Left kidney (tissue), 2 donors: ENCODE measurements around the gene DET1. TPM values are rescaled to one million over a fixed set of nuclear protein-coding genes. Genes with fewer than 3 reads are reported as not detected.
"Not testable (repeated sequence)": the region's sequence is repeated elsewhere in the genome, so short reads cannot be mapped to it uniquely, and the experiment has no call there.

Source experiments
- DNase-seq: peaks from one replicate; pipeline ENCODE4 v3.0.0-alpha.2; 2013
- polyA plus RNA-seq: library from polyadenylated mRNA; unstranded; fragments of 120-200 nt; gene quantifications from one replicate; pipeline ENCODE4 v1.2.1, GENCODE V29; 2013; ENCODE audit not compliant: insufficient read length

DET1 gene
- polyA plus RNA-seq, 1 donor = 11.9 TPM

DNA sequence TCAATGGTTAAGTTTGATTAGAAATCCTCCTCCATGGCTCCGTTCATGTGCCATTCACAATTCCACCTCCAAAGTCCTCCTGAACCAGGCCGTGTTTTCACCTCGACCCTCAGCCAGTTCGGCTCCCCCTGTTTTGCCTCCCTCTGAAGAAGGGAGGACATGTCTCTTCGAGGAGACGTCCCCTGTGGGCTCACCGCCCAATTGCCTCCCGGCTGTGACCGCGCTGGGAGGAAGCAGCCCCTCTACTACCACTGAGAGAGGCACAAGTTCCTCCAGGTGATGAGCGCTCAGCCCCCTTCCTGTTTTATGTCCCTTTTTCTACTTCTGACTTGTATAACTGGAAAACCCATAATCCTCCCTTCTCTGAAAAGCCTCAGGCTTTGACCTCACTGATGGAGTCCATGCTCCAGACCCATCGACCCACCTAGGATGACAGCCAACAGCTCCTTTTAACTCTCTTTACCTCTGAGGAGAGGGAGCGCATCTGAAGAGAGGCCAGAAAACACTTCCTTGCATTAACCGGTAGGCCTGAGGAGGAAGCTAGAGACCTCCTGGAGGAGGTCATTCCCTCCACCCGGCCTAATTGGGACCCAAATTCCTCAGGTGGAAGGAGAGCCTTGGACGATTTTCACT, 4.7 kb downstream of the DET1 start:
- no peak for DNase-seq

GRCh38 chr15:88541111-88541510, 5.4 kb downstream of the DET1 start:
- not testable (repeated sequence) for DNase-seq

DNA sequence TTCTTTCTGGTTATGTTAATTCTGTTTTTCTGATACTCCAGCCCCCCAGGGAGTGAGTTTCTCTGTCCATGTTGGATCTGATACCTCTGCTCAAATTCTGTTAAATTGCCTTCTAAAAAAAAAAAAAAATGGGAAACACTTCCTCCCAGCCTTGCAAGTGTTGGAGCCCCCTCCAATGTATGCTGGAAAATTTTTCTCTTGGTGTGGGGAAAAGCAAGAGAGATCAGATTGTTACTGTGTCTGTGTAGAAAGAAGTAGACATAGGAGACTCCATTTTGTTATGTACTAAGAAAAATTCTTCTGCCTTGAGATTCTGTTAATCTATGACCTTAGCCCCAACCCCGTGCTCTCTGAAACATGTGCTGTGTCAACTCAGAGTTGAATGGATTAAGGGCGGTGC, 6.1 kb downstream of the DET1 start:
- not testable (repeated sequence) for DNase-seq

DNA sequence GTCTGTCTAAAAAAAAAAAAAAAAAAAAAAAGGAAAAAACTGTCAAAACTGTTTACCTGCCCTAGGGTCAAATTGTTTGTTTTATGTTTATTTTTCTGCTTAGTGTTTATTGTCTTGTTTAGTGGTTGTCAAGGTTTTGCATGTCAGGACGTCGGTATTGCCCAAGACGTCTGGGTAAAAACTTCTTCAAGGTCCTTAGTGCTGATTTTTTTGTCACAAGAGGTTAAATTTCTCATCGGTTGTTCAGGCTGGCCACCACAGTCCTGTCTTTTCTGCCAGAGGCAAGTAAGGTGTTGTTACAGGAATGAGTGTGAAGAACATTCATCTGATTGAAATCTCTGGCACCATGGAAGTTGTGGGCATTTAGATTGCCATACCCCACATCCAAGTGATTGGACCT, 7.0 kb downstream of the DET1 start:
- DNase-seq = no peak

DNA sequence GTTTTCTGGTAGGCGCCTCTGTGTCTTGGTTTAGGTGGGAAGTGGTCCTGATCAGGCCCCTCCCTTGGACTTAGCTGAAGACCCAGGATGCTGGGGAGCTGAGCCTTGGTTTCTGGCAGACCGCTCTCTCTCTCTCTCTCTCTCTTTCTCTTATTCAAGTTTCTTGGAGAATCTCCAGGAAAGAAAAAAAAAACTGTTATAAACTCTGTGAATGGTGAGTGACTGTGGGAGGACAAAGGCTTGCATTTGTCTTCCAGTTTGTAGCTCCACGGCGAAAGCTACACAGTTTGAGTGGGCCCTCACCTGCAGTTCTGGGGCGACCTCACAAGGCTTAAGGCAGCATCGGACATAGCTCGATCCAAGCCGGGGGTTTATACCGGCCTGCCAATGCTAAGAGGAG, 7.5 kb downstream of the DET1 start:
- no peak for DNase-seq

DNA sequence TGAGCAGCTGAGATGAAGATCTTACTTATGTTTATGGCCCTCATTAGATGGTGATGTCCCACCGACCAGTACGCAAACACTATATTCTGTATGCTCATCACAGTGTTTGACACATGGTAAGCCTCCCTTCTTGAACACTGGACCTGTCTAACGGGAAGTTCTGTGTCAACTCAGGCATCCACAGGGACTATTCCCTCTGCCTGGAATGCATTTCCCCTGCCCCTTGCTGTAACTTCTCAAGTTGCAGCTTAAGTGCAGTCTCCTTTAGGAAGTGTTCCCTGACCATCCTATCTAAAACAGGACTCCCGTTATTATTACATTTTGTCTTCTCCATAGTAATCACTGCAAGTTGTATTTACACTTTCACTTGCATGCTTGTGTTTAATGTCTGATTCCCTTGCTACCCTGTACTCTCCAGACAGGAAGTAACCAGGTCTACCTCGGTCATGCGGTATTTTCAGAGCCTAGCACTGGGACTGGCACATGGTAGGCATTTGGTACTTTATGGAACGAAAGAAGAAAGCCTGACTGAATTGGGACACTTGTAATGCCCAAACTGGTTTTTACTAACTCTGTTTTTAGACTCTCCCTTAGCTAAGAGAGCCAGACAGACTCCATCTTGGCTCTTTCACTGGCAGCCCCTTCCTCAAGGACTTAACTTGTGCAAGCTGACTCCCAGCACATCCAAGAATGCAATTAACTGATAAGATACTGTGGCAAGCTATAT, 8.7 kb downstream of the DET1 start:
- no peak for DNase-seq

- DNase-seq = no peak
These were observed 10.7 kb downstream of the DET1 start for GRCh38 chr15:88535607-88536313.

DNA sequence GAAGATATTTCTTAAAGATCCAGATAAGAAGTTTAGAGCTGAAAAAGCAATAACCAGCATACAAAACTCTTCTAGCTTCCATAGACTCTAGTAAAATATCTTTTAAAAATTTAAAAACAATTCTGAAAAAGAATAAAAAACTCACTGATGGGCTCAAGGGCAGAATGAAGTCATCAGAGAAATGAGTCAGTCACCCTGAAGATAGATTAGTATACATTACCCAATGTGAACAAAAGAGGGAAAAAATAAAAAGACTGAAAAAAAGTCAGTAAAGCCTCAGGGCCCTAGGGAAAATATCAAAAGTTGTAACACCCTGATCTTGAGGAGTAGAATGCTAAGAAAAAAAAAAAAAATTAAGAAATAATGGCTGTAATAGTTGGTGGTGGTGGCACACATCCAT, 11.4 kb downstream of the DET1 start:
- no peak for DNase-seq

- DNase-seq = no peak
These were observed 13.1 kb downstream of the DET1 start for GRCh38 chr15:88533376-88533775.

DNA sequence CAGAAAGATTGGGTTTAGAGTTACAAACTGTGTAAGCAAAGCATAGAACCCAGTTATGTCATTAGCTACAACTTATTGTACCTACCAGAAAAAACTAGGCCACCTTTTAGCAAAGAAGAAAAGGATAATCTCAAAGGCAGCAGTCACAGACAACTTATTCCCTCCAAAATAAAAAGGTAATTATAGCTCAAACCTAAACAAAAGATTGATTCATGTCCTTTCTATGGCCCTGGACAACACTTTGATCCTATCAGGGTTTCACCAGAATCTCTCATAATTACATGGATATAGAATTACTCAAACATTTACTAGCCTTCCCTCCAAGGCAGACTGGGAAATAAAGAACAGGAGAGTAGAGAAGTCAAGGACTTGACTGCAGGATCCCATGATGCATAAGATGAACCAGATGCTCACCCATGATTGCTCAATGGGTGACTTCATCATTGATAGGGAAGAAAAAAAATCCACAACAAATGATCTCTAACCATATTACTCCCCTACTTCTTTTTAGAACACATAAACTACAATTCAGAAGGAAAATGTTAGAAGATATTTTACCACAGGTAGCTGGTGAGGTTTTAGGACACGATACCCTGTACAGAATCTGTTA, 17.4 kb downstream of the DET1 start:
- DNase-seq = no peak

- no peak for DNase-seq
These were observed 20.1 kb downstream of the DET1 start for GRCh38 chr15:88526247-88526879.

GRCh38 chr15:88525418-88525817, 21.1 kb downstream of the DET1 start:
- no peak for DNase-seq

- DNase-seq = not testable (repeated sequence)
These were observed 22.4 kb downstream of the DET1 start for GRCh38 chr15:88524094-88524493.

DNA sequence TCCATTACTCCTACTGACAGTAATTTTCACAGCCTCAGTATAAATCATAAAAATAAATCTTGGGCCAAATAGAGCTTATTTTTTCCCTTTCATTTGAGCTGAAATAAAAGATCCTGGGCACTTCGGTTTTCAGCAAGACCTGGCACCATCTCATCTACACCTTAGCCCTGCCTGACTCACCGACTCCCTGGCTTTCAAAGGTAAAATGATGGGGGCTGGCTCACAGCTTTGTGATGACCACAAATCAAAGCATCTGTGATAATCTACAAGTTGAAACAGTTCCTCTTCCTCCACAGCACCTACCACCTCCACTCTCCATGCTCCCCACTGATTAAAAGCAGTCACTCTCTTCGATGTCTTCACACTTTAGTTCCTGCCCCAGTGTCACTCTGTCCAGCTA, 27.6 kb downstream of the DET1 start:
- no peak for DNase-seq

GRCh38 chr15:88513195-88513594, 33.3 kb downstream of the DET1 start:
- no peak for DNase-seq

- DNase-seq = no peak
These were observed 33.9 kb downstream of the DET1 start for GRCh38 chr15:88512601-88513000.

DNA sequence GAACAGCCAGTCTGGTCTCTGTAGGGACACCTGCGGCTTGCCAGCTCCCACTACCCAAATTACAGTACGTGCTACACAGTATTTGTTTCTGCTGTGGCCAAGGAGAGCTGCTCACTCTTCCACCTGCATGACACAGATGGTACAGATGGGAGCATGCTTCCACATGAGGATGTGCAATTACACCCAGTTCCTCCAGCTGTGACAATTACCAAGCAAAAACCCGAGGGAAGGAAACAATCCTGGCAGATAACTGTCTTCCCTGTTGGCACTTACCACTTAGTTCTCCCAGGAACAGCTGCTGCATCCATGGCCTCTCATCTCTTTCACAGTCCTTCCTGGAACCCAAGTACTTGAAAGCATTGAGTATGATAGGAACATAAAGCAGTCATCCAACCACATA, 34.4 kb downstream of the DET1 start:
- DNase-seq = no peak

DNA sequence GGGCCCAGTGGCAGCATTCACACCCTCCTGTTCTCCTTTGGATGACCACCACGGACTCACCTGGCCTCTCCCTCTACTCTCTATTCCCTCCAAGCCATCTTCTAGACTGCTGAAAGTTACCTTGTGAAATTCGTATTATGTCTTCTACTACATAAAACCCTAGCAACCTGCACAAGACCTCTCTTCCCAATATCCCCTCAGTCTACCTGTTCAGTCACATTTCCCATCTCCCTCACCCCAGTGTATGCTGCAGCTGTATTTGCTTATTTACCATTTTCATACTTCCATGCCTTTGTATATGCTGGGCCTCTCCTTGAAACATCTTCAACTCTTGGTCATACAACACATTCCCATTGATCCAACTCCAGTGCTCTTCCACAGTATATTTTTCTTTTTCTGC, 35.3 kb downstream of the DET1 start:
- DNase-seq = no peak

DNA sequence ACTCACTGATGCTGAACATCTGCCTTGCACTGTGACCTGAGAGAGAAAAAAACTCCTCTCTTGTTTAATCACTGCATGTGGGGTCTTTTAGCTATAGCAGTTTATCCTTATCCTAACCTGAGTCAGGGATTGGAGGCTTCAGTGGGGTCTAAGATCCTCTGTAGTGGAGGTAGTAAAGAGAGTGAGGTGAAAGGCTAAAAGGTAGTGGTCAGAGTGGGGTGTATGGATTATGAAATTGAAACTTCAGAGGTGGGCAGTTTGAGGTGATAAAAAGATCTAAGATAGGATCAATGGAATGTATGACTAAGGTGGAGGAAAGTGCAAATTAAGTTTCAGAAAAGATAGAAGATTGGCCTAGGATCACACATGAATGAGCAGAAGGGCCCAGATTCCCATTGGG, 36.5 kb downstream of the DET1 start:
- DNase-seq = no peak

- DNase-seq = no peak
These were observed 37.2 kb downstream of the DET1 start for GRCh38 chr15:88509321-88509720.

DNA sequence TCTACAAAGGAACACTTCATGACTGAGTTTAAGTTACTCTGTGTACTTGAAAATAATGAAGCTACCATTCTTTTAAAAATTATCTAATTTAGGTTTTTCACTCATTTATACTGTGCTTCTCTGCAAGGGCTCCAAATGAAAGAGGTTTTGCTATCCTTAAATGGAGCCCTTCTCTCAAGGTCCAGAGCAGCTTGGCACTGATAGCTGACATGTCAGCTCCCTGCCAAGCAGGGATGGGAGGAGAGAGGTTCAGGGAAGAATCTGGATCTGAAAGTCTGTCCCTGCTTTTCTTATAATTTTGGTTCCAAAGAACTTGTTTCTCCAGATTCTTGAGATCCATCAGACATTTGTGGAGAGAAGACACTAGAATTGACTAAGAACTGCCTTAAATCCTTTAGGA, 39.9 kb downstream of the DET1 start:
- DNase-seq = no peak

- no peak for DNase-seq
These were observed 40.8 kb downstream of the DET1 start for GRCh38 chr15:88505721-88506120.

DNA sequence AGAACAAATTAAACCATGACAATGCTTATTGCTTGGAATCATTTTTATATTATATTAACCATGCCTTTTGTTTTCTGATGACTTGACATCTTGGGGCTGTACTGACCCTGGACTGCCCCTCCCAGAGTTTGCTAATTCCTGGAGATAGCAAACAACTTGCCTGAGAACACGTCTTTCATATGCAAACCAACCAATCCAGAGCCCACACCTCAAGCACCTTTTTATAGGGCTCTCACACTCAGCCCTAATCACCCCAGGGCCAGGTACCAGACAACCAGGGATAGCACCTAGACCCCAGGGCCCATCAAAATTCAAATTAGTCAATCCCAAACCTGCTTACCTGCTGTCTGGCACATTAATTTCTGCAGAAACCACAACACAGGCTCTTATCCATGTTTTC, 42.0 kb downstream of the DET1 start:
- DNase-seq = no peak
